ENCODE measurements around the gene PRKACA.
A peak's percentile ranks its signal among the peaks of the same experiment; 100 is the strongest.

Gene PRKACA

DNA sequence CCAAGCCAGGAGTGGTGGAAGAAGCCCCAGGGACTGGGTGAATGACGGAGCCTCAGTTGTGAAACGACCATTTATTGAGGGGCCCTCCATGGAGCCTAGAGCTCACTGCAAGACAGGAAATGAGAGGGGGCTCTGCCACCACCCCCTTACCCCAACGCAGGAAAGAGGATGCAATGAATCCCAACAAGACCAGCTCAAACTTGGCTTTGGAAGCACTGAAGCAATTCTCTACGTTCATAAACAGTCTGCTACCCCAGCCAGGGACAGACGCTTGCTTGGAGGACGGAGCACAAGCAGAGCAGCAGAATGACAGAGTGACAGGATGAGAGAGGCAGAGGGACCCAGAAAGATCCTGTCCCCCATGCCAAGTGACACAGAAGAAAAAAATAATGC lies 1.0 kb downstream of the PRKACA start:
- no peak for DNase-seq

DNA sequence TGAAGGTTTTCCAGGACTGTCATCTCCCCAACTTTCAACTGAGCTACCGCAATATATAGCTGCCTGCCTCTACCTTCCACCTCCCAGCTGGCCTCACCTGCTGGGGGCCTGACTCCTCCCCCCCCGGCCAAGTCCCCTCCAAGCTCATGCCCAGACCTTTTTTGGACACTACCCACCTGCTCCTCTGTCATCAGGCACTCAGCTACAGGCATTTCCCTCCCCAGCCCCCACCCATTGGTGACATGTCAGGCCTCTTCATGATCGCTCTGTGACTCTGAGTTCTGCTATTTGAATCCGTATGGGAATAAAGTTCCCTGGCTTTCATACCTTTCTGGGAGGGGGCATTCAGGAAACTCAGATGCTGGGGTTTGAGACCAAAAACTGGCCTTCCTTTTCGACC lies 1.8 kb downstream of the PRKACA start:
- no peak for DNase-seq

DNA sequence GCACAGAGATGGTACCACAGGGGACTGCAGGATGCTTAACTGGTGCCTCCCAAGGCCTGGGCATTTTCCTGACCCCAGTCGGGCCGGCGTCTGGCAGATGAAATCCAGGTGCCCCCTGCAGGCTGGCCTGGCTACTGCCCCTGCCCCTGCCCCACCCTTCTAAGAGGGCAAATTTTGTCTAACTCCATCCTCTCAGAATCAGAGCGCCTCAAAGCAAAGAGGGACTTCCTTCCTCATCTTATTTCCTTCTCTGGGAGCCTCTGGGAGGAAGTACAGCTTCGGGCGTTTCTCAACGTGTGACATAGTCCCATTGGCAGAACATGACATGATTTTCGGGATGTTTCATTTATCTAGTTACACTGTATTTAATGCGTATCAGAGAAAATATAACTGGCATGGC lies 2.7 kb downstream of the PRKACA start:
- peak; percentile 37 to 42 for DNase-seq

DNA sequence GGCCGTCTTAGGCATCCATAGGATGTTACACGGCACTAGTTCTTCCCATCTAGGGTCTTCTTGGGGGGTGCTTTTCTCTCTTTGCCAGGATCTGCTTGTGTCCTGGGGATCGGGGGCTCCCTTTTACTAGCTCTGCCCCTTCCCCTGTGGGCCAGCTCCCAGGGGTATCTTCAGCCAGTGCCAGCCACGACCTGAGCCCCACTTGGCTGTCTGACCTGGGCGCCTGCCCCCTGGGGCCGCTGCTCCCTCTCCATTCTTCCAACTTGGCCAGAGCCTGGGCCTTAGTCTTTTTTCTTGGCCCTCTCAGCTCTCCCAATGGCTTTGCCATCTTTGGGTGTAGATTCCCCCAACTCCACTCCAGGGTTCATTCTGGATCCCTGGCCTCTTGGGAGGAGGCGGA lies 3.1 kb downstream of the PRKACA start:
- no peak for DNase-seq

DNA sequence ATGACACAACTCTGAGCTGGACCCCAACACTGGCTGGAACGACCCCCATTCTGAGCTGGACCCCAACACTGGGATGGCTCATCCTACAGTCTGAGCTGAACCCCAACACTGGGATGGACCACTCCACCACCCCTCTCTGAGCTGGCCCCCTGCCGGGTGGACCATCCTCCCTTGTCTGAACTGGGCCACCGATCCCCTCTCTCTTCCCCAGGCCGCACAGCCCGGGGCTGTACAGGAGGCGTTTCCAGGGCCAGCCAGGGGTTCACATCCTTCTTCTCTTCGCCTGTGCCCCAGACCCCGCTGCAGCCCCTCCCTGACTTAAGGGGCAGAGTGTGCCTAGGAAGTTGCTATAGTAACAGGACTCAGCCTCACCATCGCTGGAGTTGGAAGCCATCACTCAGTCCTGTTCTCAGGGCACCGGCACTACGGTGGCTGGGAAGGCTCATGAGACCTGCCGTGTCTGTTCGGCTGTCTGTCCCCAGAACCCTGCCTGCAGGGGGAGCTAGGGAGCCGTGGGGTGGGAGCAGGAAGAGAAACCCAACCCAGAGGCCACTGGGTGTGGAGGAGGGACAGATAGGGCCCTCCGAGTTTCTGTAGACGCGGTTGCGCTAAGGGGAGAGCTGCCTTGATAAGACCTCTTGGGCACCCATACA lies 3.7 kb downstream of the PRKACA start:
- DNase-seq: peak; percentile 25

DNA sequence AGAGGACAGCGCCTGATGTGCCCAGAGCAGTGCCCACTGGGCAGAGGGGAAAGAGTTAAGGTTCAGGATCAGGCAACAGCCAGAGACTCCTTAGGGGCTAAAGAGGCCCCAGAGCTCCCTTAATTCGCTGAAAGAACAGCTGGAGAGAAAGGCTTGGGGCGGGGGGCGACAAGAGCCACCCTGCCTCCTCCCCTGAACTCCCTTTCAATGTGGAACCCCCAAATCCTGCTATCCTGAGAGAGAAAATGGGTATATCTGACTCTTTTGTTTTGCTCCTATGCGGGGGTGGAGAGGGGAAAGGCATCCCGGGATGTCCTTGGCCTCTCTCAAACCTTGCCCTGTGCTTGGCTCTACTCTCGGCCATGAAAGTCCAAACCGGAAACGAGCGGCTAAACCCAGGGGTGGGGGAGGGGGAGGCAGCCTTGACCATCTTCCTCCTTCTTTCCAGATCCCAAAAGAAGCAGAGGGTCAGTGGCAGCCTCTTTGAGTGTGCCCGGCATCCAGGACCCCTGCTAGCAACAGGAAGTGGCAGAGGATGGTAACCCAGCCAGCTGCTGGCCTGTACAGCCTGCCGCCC lies 4.7 kb downstream of the PRKACA start:
- no peak for DNase-seq

DNA sequence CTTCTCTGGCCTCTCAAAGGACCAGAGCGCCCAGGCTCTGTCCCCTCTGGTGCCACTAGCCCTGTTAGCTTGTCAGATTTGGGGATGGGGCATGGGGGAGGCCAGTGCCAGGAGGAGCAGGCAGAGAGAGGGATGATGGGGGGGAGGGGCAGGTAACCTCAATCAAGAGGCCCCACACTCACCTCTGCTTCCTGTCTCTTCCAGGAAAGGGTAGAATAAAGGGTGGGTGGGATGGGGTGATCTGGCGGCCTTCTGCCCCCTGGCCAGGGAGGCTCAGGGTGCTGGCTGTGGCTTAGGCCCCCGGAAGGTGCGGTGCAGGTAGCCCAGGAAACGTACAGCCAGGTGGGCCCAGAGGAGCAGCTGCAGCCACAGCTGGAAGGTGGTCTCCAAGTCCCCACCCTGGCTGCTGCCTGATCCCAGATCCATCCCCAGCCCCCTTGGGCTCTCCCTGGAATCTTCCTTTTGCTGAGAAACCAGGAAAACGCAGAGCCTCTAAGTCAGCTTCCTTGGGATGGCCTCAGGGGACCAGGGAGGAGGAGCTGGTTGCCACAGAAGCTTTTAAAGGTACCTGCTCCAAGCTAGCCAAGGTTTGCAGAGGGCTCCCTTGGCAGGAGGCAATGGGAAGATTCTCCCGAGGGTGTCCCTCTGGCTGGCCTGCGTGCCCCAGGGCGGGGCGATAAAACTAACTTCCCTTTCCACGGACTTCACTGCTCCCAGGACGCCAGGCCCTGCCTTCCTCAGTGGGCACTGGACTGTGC lies 5.3 kb downstream of the PRKACA start:
- DNase-seq: no peak

DNA sequence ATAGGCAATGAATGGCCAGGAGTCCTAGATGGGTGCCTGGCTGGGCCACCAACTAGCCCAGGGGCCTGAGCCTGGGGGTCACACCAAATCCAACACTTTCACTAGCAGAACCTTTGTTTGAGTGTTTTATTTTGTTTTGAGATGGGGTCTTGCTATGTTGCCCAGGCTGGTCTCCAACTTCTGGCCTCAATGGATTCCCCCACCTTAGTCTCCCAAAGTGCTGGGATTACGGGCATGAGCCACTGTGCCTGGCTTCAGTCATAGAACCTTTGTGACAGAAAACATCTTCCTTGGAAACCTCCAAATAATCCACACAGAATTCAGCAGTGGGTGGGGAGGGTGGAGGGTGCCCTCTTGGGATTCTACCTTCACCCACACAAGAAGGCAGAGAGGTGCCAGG lies 6.1 kb downstream of the PRKACA start:
- DNase-seq: no peak

DNA sequence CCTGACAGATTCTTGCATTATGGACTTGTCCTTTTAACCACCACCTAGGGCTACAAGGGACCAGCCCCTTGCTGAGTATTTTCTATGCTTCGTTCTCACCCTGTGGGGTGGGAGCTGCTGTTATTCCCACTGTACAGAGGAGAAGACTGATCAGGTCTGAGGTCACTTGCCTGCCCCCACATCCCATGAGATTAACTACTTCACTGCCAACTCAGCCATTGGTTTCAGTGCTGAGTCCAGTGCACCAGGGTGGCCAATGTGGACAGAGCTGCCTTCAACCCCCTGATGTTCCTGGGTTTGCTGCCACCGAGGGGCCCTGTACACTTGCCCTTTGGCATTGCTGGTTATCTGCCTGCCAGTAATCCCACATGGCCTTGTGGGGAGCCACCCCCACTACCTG lies 6.9 kb downstream of the PRKACA start:
- DNase-seq: no peak

DNA sequence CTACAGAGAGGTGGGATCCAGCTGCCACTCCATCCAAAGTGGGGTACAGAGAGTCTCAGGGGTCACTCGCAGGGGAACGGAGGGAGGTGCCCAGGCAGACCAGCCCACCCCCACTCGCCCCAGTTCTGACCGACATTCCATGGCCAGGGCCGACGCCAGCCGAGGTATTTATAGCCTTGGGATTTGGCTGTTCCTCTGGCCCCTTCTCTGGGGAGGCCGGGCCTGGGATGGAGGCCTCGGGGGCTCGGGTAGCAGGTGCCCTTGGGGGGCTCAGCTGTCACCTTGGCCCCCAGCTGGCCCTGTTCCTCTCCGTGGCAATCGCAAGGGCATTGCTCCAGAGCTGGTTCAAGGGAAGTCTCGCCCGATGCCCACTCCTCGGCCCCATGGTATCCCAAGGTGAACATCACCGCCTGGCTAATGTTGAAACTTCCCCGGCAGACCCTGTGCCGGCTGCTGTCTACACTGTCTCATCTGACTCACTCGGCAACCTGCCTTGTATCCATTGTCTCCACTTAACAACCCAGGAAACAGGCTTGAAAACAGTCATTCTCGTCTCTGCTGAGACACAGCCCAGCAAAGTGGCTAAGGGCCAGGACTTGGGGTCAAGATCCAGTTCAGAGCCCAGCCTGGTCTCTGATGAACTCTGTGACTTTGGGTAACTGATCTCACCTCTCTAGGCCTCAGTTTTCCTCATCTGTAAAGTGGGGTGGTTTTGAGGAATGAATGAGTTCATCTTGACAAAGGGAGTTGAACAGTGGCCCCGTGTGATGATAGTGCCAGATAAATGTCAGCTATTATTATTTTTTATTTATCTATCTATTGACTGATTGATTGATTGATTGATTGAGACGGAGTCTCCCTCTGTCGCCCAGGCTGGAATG lies 9.7 kb downstream of the PRKACA start:
- DNase-seq: no peak

DNA sequence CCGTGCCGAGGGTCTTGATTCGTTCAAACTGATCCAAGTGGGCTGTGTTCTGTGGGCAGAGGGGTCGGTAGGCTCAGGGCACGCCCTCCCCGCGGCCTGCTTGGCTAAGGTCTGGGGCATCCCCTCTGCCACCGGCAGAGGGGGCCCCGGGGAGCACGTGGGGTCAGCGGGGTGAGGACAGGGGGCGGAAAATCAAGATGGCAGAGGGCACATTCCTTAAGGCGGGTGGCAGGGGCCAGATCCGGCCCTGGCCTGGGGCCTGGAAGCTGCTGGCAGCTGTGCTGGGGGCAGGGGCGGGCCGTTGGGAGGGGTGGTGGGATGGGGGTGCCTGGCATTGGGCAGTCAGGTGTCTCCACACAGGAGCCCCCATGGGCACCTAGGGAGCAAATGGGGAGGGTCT lies 10.7 kb downstream of the PRKACA start:
- DNase-seq: no peak

DNA sequence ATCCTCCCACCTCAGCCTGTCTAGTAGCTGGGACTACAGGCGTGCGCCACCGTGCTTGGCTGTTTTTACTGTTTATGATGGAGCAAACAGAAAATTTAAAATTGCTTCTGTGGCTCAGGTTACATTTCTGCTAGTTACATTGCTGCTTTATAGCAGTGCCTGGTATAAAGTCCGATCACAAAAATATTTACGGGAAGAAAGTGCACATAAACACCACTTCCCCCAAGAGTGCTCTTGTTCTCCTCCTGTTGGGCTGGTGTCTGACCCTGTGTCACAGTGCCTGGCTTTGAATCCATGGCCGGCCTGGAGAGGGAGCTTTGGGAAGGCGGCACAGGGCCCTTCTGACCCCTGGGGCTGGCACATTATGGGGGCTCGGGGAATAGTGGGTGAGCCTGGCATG lies 11.9 kb downstream of the PRKACA start:
- no peak for DNase-seq

DNA sequence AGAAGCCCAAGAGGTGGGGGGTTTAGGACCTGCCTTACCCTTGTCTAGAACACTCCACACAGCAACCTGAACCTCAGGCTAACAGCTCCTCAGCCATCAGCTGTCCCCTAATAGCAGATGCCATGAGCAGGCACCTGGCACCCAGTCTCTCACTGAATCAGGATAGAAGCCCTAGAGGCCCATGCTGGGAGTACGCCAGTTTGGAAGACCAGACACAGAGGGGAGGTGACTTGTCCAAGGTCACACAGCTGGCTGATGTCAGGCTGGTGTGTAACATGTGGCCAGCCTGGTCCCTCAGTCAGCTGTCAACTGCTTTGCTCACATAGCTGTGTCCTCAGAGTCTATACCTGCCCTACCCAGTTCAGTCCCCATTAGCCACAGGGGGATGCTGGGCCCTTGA lies 14.3 kb downstream of the PRKACA start:
- no peak for DNase-seq

DNA sequence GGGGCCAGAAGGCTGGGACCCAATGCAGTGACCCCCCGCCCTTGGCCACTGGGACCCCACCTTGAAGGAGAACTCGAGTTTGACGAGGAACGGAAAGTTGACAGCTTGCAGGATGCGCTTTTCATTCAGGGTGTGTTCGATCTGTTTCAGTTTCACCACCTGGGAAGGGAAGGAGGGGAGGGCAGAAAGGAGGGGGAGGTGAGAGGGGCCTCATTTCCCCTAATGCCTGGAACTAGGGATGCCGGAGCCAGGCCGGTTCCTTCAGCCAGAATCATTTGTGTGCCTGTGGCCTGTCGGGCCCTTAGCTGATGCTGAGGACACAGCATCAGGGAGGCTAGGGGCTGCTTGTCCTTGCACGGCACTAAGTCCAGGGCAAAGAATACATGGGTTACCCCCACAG lies 14.8 kb downstream of the PRKACA start:
- no peak for DNase-seq

DNA sequence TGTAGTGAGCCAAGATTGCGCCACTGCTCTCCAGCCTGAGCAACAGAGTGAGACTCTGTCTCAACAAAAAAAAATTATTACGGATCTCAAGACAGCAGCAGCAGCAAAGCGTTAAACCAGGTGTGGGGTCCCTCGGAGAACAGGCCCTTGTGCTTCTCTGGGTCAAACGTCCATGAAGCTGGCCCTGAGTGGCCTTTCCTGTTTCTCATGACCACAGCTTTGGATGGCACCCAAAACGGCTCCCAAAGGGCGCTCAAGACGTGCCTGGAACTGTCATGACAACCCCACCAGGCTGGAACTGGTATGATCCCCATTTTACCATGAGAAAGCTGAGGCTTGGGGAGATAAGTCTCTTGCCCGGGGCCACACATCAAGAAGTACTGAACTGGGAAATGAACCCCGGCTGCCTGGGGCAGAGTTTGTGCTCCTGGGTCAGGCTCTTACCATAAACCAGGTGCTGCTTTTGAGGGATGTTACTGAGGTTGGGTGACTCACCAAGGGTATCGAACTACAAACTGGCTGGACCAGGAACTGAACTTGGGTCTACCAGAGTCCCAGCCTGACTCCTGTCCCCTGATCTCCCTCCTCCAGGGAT lies 15.4 kb downstream of the PRKACA start:
- no peak for DNase-seq

DNA sequence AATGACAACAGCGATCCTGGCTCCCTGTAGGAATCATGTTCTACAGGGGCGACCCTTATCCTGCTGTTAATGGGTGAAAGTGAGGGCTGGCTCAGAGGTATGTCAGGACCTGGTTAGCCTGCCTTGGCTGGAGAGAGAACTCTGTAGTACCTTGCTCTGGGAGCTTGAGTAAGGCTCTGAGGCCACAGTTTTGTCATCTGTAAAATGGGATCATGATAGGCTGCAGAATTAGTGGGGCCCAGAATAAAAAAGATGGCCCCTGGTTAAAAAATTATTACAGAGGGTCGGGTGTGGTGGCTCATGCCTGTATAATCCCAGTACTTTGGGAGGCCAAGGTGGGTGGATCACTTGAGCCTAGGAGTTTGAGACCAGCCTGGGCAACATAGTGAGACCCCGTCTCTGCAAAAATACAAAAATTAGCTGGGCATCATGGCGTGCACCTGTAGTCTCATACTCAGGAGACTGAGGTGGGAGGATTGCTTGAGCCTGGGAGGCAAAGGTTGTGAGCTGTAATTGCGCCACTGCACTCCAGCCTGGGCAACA lies 16.5 kb downstream of the PRKACA start:
- no peak for DNase-seq

DNA sequence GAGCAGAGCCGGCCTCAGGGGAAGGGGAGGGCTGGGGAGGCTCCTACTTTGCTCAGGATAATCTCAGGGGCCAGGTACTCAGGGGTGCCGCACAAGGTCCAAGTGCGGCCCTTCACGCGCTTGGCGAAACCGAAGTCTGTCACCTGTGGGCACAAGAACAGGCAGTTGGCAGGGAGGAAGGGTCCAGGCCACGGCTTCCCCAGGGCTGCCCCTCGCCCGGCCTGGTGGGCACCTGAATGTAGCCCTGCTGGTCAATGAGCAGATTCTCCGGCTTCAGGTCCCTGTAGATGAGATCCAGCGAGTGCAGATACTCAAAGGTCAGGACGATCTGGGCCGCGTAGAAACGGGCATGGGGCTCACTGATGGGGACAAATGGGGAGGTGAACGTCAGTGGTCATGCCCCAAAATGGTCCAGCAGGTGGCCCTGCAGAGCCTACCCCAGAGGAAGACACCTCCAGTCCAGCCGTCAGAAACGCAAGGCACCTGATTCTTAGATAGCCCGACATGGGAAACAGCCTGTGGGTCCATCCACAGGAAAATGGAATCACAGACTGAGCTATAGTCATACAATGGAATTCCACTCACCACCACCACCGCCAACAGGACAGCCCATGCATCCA lies 19.9 kb downstream of the PRKACA start:
- DNase-seq: no peak

DNA sequence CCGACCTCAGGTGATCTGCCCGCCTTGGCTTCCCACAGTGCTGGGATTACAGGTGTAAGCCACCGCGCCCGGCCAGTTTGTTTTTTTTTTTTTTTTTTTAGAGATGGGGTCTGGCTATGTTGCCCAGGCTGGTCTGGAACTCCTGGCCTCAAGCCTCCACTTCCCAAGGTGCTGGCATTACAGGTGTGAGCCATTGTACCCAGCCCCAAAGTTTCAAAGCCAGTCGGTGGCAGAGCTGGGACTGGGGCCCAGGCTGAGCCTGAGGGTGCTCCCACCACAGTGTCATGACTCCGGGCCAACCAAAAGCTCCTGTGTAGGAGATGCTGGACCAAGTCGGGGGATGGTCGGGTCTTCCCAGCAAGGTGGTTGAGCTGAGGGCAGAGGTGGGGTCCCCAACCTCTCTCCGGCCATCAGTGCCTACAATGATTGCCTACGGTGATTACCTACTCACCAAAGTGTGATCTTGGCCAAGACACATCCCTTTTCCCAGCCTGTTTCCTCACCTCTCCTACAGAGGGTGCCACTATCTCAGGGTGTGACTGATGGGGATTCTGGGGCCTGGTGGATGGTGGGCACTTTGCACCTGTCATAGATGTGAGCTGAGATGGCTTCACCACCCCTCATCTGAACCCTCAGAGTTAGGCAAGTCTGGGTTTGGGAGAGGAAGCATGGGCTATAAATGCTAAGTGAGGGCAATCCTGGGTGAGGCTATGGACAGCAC lies 21.1 kb downstream of the PRKACA start:
- no peak for DNase-seq

DNA sequence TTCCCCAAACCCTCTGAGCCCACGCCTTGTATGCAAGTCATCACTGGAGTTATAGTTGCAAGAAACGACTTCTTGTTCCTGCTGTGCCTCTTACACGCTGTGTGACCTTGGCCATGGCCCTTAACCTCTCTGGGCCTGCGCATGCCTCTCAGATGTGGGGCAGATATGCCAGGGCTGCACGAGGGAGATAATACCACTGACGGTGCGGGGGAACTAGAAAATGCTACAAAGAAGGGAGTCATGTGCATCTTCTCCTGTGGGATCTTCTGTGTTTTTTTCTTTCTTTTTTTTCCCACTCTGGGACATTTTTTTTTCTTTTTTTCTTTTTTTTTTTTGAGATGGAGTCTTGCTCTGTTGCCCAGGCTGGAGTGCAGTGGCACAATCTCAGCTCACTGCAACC lies 22.7 kb downstream of the PRKACA start:
- no peak for DNase-seq

DNA sequence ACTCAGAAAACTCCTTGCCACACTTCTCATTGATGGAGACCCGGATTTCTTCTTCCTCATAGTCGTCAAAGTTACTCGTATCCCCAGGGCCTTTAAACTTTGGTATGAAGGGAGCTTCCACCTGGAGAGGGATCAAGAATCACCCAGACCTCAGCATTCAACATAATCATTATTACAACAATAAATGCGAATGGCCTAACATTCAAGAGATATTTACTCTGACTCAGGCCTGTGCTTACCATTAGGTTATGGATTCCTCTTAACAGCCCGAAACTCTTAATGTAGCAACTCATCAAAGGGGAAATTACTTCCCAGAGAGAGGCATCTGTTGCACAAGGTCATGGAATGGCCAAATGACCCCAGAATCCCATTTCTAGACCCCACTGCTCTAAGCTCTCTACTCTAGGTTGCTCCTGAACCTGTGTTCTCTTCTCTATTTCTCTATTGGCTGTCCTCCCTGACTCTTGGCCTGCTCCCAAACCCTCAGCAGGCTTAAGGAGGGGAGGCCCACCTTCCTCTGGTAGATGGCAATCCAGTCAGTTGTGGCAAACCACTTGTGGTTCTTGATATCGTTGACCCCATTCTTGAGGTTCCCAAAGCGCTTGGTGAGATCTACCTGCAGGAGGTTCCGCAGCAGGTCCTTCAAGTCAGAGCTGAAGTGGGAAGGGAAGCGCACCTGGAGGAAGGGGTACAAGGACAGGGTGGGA lies 24.3 kb downstream of the PRKACA start:
- no peak for DNase-seq
